T1000 (cell line): ENCODE measurements around the gene THADA.
"Not testable (repeated sequence)": the region's sequence is repeated elsewhere in the genome, so short reads cannot be mapped to it uniquely, and the experiment has no call there.

Experiments
- DNase-seq: peaks from one replicate; lab custom pipeline; 2025; ENCODE audit warnings: mixed read lengths; lab: John Stamatoyannopoulos, UW

Gene THADA

DNA sequence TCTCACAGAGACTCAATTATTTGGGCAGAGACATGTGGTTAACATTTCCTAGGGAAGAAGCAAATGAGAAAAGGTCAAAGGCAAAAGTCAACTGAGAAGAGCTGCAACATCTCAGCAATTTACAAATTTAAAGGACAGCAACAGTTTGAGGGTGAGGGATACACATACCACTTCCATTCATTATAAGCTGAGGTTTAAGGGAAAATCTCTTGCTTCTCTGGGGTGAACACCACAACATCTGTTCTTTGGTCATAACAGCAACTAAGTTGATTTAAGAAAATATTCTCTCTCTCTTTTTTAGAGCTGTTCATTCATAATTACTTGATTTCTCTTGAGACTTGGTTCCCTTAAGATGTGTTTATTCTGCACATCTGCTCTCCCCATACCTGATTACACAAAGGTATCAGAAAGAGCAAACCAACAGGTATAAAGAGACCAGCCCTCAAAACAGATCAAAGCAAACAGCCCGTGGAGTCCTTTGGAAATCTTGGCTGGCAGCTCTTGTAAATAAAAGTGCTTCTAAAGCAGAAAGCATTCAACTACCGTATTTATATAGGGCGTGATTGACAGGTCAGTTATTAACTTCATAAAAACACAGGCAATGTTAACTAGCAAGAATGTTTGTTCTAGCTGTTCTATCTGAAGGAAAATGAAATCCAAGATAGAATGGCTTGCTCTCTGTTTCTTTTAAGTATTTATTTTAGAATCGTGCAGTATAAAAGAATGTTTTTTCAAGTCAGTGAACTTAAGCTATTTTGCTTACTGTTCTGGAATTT lies 132.8 kb downstream of the THADA start:
- DNase-seq: no peak

DNA sequence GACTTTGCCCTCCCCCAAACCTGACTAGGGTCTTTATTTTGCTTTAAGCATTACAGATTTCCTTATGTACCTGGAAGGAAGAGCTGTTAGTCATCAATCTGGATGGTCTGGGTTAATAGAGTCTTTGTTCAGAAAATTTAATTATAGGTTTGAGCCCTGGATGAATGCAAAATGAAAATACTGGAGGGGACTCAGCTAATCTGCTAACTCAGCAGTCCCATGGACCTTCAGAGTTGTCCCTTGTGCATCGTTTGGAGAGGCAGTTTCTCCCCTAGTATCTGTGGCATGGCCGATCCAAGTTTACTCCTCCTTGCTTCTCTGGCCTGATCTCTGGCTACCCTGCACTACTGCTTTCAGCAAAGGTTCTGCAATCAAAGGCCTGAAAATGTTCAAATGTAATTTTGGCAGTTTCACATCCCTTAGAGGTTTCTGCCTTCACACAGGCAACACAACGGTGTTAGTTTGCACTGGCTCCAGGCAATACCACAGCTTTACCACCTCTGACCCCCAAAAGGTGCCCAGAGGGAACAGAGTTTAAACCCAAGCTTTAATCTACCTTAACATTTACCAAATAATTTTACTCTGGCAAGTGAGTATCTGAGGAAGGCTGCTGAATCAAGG lies 134.3 kb downstream of the THADA start:
- no peak for DNase-seq

DNA sequence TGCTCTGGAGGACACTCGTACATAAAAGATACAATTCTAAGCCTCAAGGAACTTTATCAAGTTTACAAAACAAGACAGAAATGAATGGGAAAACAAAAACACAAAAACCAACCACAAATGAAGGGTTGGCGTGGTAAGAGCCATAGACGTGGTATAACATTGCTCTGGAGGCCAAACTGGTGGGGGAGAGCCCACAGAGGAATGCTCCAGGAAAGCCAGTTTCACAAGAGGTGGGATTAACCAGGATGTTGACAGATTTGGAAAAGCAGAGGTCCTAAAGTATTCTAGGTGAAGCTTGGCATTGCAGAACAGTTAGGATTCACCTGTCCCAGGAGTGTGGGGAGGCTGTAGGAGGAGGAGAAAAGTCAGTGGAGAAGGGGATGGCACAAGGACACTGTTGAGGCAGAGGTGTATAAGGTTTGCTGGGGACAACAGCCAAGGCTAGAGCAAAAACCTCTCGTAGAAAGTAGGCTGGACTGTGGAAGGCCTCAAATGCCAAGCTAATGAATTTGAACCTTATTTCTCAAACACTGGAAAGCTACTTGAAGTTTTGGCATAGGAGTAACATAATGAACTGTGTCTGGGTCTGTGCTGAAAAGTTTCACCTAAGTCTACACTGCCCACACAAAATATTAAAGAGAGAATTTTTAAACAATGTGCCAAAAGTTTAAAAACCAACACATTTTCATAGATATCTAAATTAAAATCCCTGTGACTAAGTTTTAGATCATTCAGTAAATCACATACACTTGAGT lies 135.1 kb downstream of the THADA start:
- DNase-seq: no peak

DNA sequence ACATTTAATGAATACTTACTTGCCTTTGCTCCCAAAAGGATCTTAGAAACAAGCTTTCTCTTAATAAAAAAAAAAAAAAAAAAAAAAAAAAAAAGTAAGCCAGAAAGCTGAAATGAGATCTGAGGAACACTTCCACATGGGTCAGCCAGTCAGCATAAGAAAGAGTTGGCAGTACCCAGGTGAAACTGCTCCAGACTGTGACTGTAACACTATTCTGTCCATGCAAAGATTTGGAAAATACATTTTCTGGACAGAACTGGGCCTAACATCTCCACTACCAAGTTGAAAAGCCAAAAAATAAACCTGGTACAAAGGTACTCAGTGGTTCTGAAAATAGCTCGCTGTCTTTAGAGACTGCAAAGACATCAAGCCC lies 135.7 kb downstream of the THADA start:
- DNase-seq: no peak

DNA sequence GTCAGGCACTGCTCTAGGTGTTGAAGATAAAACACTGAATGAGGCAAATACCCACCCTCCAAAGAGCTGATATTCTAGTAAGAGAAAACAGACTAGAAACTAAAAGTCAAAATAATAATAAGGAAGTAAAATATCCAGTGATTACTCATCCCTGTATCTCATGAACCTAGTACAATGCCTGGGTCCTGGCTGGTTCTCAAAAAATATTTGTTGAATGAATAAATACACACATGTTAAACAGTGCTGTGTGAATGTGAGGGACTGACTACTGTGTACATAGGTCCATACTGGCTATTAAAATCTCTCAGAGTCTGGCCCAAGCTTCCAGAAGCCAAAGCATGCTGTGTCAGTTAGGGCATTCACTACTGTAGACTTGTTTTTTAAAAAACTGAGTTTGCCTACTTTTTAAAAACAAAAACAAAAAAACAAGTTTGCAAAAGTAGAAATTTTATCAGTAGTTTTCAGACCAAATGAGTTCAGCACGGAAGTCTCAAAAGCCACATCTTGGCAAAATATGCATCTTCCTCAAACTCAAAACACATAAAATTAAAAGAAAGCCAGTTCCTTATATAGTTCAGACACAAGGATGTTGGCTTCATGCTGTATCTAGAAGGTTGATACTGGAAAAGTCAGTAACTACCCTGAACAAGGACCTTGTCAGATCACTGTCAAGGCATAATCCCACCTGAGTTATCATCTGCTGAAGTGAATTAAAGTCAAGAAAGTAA lies 136.2 kb downstream of the THADA start:
- DNase-seq: no peak

- DNase-seq: no peak
These were observed 137.7 kb downstream of the THADA start for GRCh38 chr2:43458014-43458628.

DNA sequence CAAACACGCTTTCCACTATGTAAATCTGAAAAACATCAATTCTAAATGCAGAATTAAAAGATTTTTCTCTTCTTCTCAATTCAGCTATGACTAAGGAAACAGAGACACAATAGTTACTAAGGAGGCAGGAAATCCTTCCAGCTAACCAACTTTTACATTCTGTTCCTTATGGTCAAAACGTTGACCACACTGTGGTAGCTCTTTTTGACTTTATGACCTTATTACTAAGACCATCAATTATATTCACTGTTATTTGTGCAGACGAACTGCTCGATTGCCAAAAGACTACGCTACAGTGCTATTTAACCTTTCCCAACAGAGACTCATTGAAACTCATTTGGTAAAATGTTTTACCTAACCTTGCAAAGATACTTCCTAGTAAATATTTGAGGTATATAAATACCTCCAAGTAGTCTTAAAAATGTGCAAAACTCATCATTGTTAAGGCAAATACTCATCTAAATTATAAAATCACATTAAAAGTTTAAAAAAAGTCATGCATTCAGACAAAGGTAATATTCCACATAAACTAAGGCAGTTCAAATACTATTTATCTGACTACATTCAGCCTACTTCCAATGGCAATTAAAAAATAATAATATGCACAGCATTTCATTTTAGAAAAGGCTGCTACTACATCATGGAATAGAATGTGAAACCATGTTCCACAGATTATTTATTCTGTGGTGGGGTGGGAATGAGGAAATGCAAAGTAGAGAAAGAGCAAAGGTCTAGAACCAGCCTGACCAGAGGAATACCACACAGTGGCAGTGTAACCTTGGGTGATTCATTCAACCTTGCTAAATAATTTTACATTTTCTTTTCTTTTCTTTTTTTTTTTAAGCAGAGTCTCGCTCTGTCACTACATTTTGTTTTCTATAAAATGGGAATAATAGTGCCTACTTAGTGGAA lies 139.9 kb downstream of the THADA start:
- DNase-seq: no peak

- no peak for DNase-seq
These were observed 140.5 kb downstream of the THADA start for GRCh38 chr2:43455296-43455695.

GRCh38 chr2:43454791-43455190 lies 141.0 kb downstream of the THADA start:
- DNase-seq: no peak

GRCh38 chr2:43453179-43454170 lies 142.4 kb downstream of the THADA start:
- DNase-seq: no peak

GRCh38 chr2:43452318-43452731 lies 143.5 kb downstream of the THADA start:
- no peak for DNase-seq

DNA sequence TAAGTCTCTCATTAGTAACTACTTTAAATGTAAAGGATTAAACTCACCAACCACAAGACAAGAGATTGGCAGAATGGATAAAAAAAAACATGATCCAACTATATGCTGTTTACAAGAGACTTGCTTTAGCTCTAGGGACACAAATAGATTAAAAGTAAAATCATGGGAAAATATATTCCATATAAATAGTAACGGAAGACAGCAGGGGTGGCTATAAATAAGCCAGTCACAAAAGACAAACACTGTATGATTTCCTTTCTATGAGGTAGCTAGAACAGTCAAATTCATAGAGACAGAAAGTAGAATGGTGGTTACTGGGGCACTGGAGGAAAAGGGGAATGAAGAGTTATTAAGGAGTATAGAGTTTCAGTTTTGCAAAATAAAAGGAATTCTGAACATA lies 145.2 kb downstream of the THADA start:
- DNase-seq: no peak

DNA sequence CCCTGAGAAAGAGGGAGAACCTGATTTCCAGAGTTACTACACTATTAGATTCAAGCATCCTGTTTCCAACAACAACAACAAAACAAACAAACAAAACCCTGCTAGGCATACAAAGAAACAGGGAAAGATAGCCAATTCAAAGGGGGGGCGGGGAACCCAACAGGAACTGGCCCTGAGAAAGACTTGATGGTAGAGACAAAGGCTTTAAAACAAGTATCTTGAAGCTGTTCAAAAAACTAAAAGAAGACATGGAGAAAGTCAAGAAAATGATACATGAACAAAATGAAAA lies 147.1 kb downstream of the THADA start:
- no peak for DNase-seq

GRCh38 chr2:43448011-43448821 lies 147.6 kb downstream of the THADA start:
- DNase-seq: no peak

DNA sequence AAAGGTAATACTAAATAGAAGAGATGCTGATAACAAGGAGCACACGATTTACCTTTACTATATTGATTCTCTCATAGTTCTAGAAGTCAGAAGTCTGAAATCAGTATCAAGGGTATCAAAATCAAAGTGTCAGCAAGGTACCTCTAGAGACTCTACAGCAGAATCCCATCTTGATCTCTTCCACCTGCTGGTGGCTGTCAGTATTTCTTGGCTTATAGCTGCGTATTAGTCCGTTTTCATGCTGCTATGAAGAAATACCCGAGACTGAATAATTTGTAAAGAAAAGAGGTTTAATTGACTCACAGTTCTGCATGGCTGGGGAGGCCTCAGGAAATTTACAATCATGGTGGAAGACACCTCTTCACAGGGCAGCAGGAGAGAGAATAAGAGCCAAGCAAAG lies 149.1 kb downstream of the THADA start:
- not testable (repeated sequence) for DNase-seq

DNA sequence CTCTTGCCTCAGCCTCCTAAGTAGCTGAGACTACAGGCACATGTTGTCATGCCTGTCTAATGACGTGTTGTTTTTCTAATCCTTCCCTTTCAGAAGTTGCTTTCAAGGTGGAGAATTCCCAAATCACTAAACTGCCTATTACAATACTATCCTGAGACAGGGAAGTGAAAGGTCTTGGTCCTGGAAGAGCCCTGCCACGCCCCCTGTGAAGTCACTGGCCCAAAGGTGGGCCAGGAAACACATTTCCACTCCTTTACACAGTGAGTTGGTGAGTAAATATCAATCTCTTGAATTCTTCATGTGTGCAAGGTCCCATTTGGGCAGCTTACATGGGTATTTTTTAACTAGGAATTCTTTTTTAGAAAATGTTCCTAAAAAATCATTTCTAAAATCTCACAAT lies 150.1 kb downstream of the THADA start:
- DNase-seq: no peak

GRCh38 chr2:43444989-43445645 lies 150.7 kb downstream of the THADA start:
- DNase-seq: peak; percentile 29

GRCh38 chr2:43443282-43443681 lies 152.6 kb downstream of the THADA start:
- no peak for DNase-seq
